ENCODE results near the gene SORCS1.

GRCh38 chr10:106866244-106866845 lies 298.2 kb downstream of the SORCS1 start:
- TF ChIP-seq EZH2 (IDR thresholded peaks at IDR 0.05; ENCODE audit: low read length) = no peak
- TF ChIP-seq CTCF (optimal IDR thresholded peaks at IDR 0.05 in 1 of 3, IDR thresholded peaks at IDR 0.05 in 1 of 3, conservative IDR thresholded peaks at IDR 0.05 in 1 of 3; ENCODE audit: extremely low read depth in 1 of 3, insufficient read depth in 2 of 3, low read length in 3 of 3) = no peak

All from keratinocyte (primary cell).